GM04504 (cell line): Measurements from ENCODE around the gene HACE1.
A peak's percentile ranks its signal among the peaks of the same experiment; 100 is the strongest.
"Not testable (repeated sequence)": the region's sequence is repeated elsewhere in the genome, so short reads cannot be mapped to it uniquely, and the experiment has no call there.

Experiments
- DNase-seq: peaks from one replicate; pipeline ENCODE4 v3.0.0-alpha.2; 2012; ENCODE audit warnings: low read depth

Gene HACE1

GRCh38 chr6:104828478-104828877 is 31.2 kb downstream of the HACE1 start:
- DNase-seq = no peak

DNA sequence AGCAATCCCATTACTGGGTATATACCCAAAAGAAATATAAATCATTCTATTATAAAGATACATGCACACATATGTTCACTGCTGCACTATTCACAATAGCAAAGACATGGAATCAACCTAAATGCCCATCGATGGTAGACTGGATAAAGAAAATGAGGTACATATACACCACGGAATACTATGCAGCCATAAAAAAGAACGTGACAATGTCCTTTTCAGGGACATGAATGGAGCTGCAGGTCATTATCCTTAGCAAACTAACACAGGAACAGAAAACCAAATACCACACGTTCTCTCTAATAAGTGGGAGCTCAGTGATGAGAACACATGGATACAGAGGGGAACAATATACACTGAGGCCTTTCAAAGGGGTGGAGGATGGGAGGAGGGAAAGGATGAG is 38.9 kb downstream of the HACE1 start:
- not testable (repeated sequence) for DNase-seq

GRCh38 chr6:104816125-104816524 is 43.6 kb downstream of the HACE1 start:
- DNase-seq = no peak

DNA sequence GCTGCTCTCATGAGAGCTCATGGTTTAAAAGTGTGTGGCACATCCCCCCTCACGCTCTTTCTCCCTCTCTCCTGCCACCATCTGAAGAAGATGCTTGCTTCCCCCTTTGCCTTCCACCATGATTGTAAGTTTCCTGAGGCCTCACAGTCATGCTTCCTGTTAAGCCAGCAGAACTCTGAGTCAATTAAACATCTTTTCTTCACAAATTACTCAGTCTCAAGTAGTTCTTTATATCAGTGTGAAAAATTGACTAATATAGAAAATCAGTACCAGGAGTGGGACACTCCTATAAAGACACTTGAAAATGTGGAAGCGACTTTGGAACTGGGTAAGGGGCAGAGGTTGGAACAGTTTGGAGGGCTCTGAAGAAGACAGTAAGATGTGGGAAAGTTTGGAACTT is 45.0 kb downstream of the HACE1 start:
- DNase-seq = no peak

GRCh38 chr6:104813552-104813951 is 46.2 kb downstream of the HACE1 start:
- DNase-seq = no peak

DNA sequence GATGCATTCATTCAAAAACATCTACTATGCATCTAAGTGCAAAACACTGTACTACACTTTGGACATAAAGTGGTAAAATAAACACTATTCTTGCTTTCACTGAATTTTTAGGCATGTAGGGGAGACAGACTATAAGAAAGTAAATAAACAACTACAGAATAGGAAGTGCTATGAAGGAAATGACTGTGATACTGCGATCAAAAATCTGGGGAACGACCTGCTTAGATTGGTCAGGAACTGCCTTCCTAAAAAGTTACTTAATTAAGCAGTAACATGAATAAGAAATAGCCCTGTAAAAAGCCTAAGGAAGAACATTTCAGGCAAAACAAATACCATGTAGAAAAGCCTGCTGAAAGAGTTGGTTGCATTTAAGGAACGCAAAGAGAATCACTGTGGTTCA is 50.6 kb downstream of the HACE1 start:
- no peak for DNase-seq

GRCh38 chr6:104805335-104805734 is 54.4 kb downstream of the HACE1 start:
- DNase-seq = not testable (repeated sequence)

DNA sequence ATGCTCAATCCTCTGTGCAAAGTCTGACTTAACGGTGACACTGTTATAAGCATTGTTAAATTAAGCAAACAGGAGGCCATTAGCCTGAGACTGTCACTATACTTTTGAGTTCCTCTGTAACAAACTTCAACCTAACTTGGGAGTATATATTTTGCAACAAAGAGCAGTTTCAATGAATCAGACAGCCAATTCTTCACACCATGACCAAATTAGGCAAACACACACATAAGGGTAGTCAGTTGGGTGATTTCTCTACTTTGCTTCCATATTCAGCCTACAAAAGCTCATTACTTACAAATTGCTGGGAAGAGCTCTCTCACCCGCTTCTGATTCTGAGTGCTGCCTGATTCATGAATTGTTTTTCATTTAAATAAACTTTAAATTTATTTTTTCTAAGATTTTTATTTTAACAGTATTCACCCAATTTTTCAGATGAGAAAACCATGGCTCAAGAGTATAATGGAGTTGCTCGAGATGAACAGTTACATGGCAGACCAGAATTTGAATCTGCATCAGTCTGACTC is 60.5 kb downstream of the HACE1 start:
- DNase-seq = no peak

DNA sequence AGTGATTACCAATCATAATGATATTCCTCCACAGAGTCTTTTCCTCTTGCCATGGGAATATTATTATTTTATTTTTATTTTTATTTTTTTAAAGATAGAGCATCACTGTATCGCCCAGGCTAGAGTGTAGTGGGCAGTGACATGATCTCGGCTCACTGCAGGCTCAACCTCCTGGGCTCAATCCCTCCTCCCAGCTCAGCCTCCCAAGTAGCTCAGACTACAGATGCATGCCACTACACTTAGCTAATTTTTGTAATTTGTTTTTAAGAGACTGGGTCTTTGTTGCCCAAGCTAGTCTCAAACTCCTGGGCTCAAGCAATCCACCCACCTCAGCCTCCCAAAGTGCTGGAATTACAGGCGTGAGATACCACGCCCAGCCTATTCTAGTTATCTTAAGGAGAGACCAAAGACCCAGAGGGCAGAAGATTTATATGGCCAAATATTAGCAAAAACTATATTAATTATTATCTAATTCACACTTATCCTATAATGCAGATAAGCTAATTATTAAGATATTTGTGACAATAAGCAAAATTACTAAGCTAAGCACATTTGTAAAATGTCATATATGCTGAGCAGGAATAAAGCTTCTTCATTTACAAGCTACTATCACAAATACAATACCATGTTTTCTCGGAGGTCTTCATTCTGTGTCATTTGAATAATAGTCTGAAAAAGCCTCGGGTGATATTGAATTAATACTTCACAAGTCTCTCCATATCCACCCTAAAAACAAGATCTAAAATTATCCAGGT is 63.5 kb downstream of the HACE1 start:
- DNase-seq = no peak

DNA sequence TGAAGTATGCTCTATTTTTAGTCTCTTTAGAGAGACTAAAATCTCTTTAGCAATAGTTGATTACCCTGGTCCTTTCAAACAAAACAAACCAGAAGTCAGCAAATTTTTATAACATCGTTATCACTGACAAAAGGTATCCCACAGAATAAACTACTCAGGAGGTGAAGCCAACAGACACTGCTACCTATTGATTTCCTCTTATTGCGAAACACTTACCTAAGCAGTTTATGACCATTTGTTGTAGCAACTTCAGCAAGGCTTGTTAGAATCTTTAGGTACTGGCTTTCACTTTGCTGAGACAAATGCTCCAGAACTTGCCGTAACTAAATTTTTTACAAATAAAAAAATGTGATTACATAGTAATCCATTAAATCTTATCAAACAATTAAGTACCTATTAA is 64.4 kb downstream of the HACE1 start:
- DNase-seq = no peak

DNA sequence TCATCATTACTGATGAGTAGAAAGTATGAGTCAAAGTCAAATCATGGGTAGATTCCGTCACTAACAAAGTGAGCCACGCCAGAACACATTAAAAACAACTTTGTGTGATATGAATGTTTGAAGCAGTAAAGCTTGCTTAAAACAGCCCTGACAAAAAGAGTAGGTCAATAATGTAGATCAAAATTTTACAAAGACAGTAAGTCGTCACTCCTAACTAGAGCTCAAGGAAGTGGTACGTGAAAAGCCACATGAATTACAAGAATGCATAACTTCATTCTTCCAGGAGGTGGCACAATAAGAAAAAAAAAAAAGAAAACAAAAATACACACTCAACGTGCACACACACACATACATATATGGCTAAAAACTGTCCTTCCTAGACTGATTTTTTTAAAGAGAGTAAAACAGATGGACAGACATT is 69.9 kb downstream of the HACE1 start:
- peak; percentile 20 for DNase-seq

DNA sequence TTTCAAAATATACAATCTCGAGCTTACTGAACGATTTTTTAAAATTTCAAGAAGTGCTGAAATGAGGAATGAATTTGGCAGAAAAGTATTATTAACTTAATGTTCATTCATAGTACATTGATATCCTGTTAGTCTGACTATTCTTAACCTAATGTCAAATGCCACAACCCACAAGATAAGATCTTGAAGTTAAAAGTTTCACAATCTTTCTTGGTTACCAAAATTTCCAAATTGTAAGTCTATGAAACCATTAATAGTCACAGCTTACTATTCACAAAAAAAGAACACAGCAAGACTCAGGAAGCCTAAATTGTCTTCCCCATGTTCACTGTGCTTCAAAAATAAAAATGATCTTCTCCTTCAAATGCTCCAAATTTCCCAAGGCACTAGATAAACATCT is 71.3 kb downstream of the HACE1 start:
- DNase-seq = no peak

GRCh38 chr6:104787305-104787704 is 72.4 kb downstream of the HACE1 start:
- no peak for DNase-seq

DNA sequence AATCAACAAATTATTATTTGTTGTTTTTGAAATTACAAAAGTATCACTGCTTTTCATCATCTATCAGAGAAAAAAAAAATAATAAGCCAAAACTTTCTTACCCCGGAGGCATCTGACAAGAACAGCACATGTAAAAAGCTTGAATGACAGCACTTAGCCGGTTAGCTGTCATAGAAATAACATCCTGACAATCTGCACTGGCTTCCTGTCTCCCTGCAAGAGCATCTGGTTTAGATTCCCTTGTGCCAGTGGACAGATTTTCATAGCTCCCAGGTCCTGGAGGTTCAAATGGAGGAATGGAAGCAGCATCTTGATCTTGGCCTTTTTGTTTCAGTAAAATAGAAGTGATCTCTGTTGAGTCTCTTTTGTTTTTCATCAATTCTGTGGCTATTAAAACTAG is 74.8 kb downstream of the HACE1 start:
- peak; percentile 9 for DNase-seq

DNA sequence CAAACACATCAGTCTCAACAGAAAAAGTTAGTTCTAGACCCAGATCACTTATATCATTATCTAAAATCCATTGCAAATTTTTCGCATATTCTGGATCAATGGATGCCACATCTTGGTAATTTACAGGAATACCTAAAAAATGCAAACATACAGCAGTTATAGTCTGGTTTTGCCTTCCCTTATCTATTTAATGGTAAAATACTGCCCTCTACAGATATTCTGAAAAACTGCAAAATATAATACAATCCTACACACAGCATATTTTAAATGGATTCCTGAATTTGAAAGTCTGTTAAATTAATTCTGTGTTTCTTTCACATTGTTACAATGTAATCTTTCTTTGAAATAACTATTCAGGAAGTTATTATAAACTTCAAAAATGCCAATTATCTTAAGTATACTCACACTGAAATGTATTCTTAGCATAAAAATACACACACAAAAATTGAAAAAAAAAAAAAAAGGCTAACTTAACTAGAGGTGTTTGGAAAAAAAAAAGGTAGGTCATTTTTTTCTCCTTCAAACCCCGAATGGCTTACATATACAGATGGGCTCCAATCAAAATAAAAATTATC is 88.4 kb downstream of the HACE1 start:
- peak; percentile 4 for DNase-seq

- no peak for DNase-seq
Measured at GRCh38 chr6:104768906-104769305, 90.8 kb downstream of the HACE1 start.

DNA sequence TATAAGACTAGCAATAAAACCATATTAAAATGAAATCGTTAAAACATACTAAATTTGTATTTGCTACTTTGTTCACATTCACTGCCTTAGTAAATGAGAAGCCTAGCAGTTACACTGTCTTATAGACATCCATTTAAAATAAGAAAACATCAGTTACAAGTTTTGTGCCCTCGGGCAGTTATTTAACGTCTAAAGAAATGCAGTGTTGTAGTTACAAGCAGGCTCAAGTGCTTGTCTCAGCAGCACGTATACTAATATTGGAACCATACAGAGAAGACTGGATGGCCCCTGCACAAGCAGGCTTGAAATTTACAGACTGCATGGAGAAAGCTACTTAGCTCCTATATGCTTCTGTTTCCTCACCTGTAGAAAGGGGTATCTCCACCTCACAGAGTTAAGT is 93.1 kb downstream of the HACE1 start:
- DNase-seq = no peak

- no peak for DNase-seq
Measured at GRCh38 chr6:104754788-104755409, 104.8 kb downstream of the HACE1 start.

DNA sequence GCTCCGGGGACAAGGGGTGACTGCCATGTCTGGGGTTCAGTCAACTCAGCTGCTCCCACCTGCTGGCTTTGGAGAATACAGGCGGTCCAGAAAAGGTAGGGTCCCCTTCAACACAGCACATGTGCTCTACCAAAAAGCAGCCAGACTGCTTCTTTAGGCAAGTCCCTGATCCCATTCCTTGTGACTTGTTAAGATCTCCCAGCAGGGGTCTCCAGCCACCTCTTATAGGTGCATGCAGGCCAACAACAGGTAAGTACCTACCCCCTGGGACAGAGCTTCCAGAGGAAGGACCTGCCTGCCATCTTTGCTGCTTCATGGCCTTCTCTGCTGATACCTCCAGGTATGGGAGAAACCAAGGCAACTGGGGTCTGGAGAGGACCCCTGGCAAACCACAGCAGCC is 106.5 kb downstream of the HACE1 start:
- DNase-seq = no peak

- DNase-seq = no peak
Measured at GRCh38 chr6:104750449-104750848, 109.3 kb downstream of the HACE1 start.

- not testable (repeated sequence) for DNase-seq
Measured at GRCh38 chr6:104739124-104739523, 120.6 kb downstream of the HACE1 start.

DNA sequence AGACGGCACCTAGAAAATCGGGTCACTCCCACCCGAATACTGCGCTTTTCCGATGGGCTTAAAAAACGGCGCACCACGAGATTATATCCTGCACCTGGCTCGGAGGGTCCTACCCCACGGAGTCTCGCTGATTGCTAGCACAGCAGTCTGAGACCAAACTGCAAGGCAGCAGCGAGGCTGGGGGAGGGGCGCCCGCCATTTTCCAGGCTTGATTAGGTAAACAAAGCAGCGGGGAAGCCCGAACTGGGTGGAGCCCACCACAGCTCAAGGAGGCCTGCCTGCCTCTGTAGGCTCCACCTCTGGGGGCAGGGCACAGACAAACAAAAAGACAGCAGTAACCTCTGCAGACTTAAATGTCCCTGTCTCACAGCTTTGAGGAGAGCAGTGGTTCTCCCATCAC is 122.2 kb downstream of the HACE1 start:
- not testable (repeated sequence) for DNase-seq

- DNase-seq = no peak
Measured at GRCh38 chr6:104736545-104736944, 123.2 kb downstream of the HACE1 start.
